Measurements from ENCODE around the gene GXYLT2. TPM values are rescaled to one million over a fixed set of nuclear protein-coding genes. Genes with fewer than 3 reads are reported as not detected.

The GXYLT2 gene
- total RNA-seq, 2 experiments from 2014 or later = not detected

- no peaks in the 10 kb centered on the region for H3K9me3 Mint-ChIP-seq
- H3K4me1 Mint-ChIP-seq = peaks cover 15% of the 10 kb centered on the region
- DNase-seq = no peak
- H3K4me3 Mint-ChIP-seq = no peak overlapping the region
- no peak overlapping the region for H3K27ac Mint-ChIP-seq
- H3K27me3 Mint-ChIP-seq = peaks cover 6% of the 10 kb centered on the region
- no peaks in the 10 kb centered on the region for H3K36me3 Mint-ChIP-seq (ENCODE audit: low read depth)
- POLR2A ChIA-PET = no interaction called here
- CTCF ChIA-PET = no interaction called here
Observed at GRCh38 chr3:72951259-72951722, 63.4 kb downstream of the GXYLT2 start.

GRCh38 chr3:72953325-72953956 lies 65.6 kb downstream of the GXYLT2 start:
- Mint-ChIP-seq H3K27me3 (peaks cover 6% of the 10 kb centered on the region), H3K4me3 (no peak overlapping the region), H3K9me3 (no peaks in the 10 kb centered on the region), H3K36me3 (ENCODE audit: low read depth) (no peaks in the 10 kb centered on the region), H3K4me1 (peaks cover 16% of the 10 kb centered on the region), H3K27ac (no peak overlapping the region)
- POLR2A ChIA-PET = no interaction called here
- DNase-seq = no peak
- CTCF ChIA-PET = interaction anchor here (1.0 kb wide), 1 partner anchor 43 kb away, joined by 4 read pairs; no protein-coding TSS in a partner anchor

- no peak overlapping the region for H3K4me3 Mint-ChIP-seq
- ChIA-PET POLR2A (no interaction called here), CTCF (interaction anchor here (1.3 kb wide), 1 partner anchor 12 kb away, joined by 4 read pairs; no protein-coding TSS in a partner anchor)
- no peak for DNase-seq
- H3K4me1 Mint-ChIP-seq = peaks cover 14% of the 10 kb centered on the region
- no peaks in the 10 kb centered on the region for H3K9me3 Mint-ChIP-seq
- no peak overlapping the region for H3K27ac Mint-ChIP-seq
- H3K36me3 Mint-ChIP-seq (ENCODE audit: low read depth) = no peaks in the 10 kb centered on the region
- H3K27me3 Mint-ChIP-seq = peaks cover 6% of the 10 kb centered on the region
Observed at GRCh38 chr3:72957297-72957696, 69.5 kb downstream of the GXYLT2 start.

- no peak overlapping the region for H3K27ac Mint-ChIP-seq
- no peaks in the 10 kb centered on the region for H3K36me3 Mint-ChIP-seq (ENCODE audit: low read depth)
- no peak overlapping the region for H3K4me3 Mint-ChIP-seq
- no peaks in the 10 kb centered on the region for H3K9me3 Mint-ChIP-seq
- no peak for DNase-seq
- peaks cover 19% of the 10 kb centered on the region for H3K4me1 Mint-ChIP-seq
- ChIA-PET POLR2A (no interaction called here), CTCF (no interaction called here)
- peaks cover 6% of the 10 kb centered on the region for H3K27me3 Mint-ChIP-seq
Observed at GRCh38 chr3:72959336-72959735, 71.5 kb downstream of the GXYLT2 start.

GRCh38 chr3:72960812-72961518 lies 73.1 kb downstream of the GXYLT2 start:
- H3K27ac Mint-ChIP-seq = peak overlapping the region; percentile 6
- no peaks in the 10 kb centered on the region for H3K9me3 Mint-ChIP-seq
- ChIA-PET POLR2A (no interaction called here), CTCF (interaction anchor here (1.1 kb wide), 1 partner anchor 21 kb away, joined by 3 read pairs; no protein-coding TSS in a partner anchor)
- no peak overlapping the region for H3K4me3 Mint-ChIP-seq
- DNase-seq = no peak
- H3K36me3 Mint-ChIP-seq (ENCODE audit: low read depth) = peaks cover 4% of the 10 kb centered on the region
- peaks cover 2% of the 10 kb centered on the region for H3K27me3 Mint-ChIP-seq
- H3K4me1 Mint-ChIP-seq = peaks cover 35% of the 10 kb centered on the region

- ChIA-PET CTCF (interaction anchor here (1.1 kb wide), 1 partner anchor 20 kb away, joined by 3 read pairs; no protein-coding TSS in a partner anchor), POLR2A (no interaction called here)
- Mint-ChIP-seq H3K9me3 (no peaks in the 10 kb centered on the region), H3K4me3 (no peak overlapping the region), H3K27me3 (no peaks in the 10 kb centered on the region), H3K4me1 (peaks cover 37% of the 10 kb centered on the region), H3K36me3 (ENCODE audit: low read depth) (peaks cover 7% of the 10 kb centered on the region), H3K27ac (no peak overlapping the region)
- DNase-seq = no peak
Observed at GRCh38 chr3:72961752-72962151, 73.9 kb downstream of the GXYLT2 start.

- Mint-ChIP-seq H3K4me3 (no peak overlapping the region), H3K27me3 (no peaks in the 10 kb centered on the region), H3K36me3 (ENCODE audit: low read depth) (peaks cover 7% of the 10 kb centered on the region), H3K27ac (peak overlapping the region; percentile 52), H3K9me3 (no peaks in the 10 kb centered on the region), H3K4me1 (peaks cover 43% of the 10 kb centered on the region)
- POLR2A ChIA-PET = no interaction called here
- CTCF ChIA-PET = no interaction called here
- DNase-seq = no peak
Observed at GRCh38 chr3:72962317-72962716, 74.5 kb downstream of the GXYLT2 start.

- peak overlapping the region; percentile 95 for H3K27ac Mint-ChIP-seq
- no peaks in the 10 kb centered on the region for H3K9me3 Mint-ChIP-seq
- H3K4me3 Mint-ChIP-seq = no peak overlapping the region
- no peak for DNase-seq
- peaks cover 48% of the 10 kb centered on the region for H3K4me1 Mint-ChIP-seq
- POLR2A ChIA-PET = no interaction called here
- CTCF ChIA-PET = no interaction called here
- no peaks in the 10 kb centered on the region for H3K27me3 Mint-ChIP-seq
- H3K36me3 Mint-ChIP-seq (ENCODE audit: low read depth) = peaks cover 7% of the 10 kb centered on the region
Observed at GRCh38 chr3:72964633-72965032, 76.8 kb downstream of the GXYLT2 start.

- POLR2A ChIA-PET = no interaction called here
- CTCF ChIA-PET = no interaction called here
- H3K27ac Mint-ChIP-seq = no peak overlapping the region
- H3K9me3 Mint-ChIP-seq = no peaks in the 10 kb centered on the region
- H3K27me3 Mint-ChIP-seq = no peaks in the 10 kb centered on the region
- H3K4me1 Mint-ChIP-seq = peaks cover 30% of the 10 kb centered on the region
- DNase-seq = no peak
- H3K36me3 Mint-ChIP-seq (ENCODE audit: low read depth) = peaks cover 7% of the 10 kb centered on the region
- H3K4me3 Mint-ChIP-seq = no peak overlapping the region
Observed at GRCh38 chr3:72968266-72968664, 80.4 kb downstream of the GXYLT2 start.

GRCh38 chr3:72969766-72970165 lies 81.9 kb downstream of the GXYLT2 start:
- Mint-ChIP-seq H3K4me1 (peaks cover 26% of the 10 kb centered on the region), H3K4me3 (no peak overlapping the region), H3K9me3 (no peaks in the 10 kb centered on the region), H3K27me3 (no peaks in the 10 kb centered on the region), H3K36me3 (ENCODE audit: low read depth) (peaks cover 7% of the 10 kb centered on the region), H3K27ac (no peak overlapping the region)
- POLR2A ChIA-PET = no interaction called here
- CTCF ChIA-PET = no interaction called here
- DNase-seq = no peak

GRCh38 chr3:72970942-72971341 lies 83.1 kb downstream of the GXYLT2 start:
- ChIA-PET CTCF (no interaction called here), POLR2A (no interaction called here)
- no peaks in the 10 kb centered on the region for H3K9me3 Mint-ChIP-seq
- peak overlapping the region; percentile 66 for H3K27ac Mint-ChIP-seq
- H3K36me3 Mint-ChIP-seq (ENCODE audit: low read depth) = peaks cover 3% of the 10 kb centered on the region
- DNase-seq = no peak
- H3K27me3 Mint-ChIP-seq = no peaks in the 10 kb centered on the region
- H3K4me1 Mint-ChIP-seq = peaks cover 14% of the 10 kb centered on the region
- no peak overlapping the region for H3K4me3 Mint-ChIP-seq

GRCh38 chr3:72972706-72973030 lies 84.8 kb downstream of the GXYLT2 start:
- CTCF ChIA-PET = interaction anchor here (0.6 kb wide), 1 partner anchor 566 kb away, joined by 3 read pairs; no protein-coding TSS in a partner anchor

GRCh38 chr3:72973031-72973723 lies 85.3 kb downstream of the GXYLT2 start:
- Mint-ChIP-seq H3K36me3 (ENCODE audit: low read depth) (no peaks in the 10 kb centered on the region), H3K27me3 (no peaks in the 10 kb centered on the region), H3K4me1 (peaks cover 5% of the 10 kb centered on the region), H3K9me3 (no peaks in the 10 kb centered on the region), H3K27ac (no peak overlapping the region), H3K4me3 (no peak overlapping the region)
- no peak for DNase-seq
- POLR2A ChIA-PET = no interaction called here
- CTCF ChIA-PET = interaction anchor here (0.6 kb wide), 1 partner anchor 566 kb away, joined by 3 read pairs; no protein-coding TSS in a partner anchor

More at GRCh38 chr3:72972706-72973030, 84.8 kb downstream of the GXYLT2 start:
- Mint-ChIP-seq H3K4me1 (peaks cover 7% of the 10 kb centered on the region), H3K27ac (no peak overlapping the region), H3K36me3 (ENCODE audit: low read depth) (no peaks in the 10 kb centered on the region), H3K27me3 (no peaks in the 10 kb centered on the region), H3K4me3 (no peak overlapping the region), H3K9me3 (no peaks in the 10 kb centered on the region)
- POLR2A ChIA-PET = no interaction called here
- DNase-seq = no peak
